ENCODE data around the gene PPP1R14D.

GRCh38 chr15:40846841-40847222, 18.3 kb upstream of the PPP1R14D start:
- no peak for TF ChIP-seq CTCF (IDR thresholded peaks at IDR 0.05)
- TF ChIP-seq POLR2A (IDR thresholded peaks at IDR 0.05) = no peak

All from thyroid gland (tissue), 4 donors.